K562 (cell line): ENCODE measurements around the gene JADE3.

Experiments
- CEBPG ChIP-seq, 3 experiments: fragments of 200-800 bp in 1 of 3; sonication (Bioruptor generic) in 1 of 3; sonication (generic) in 1 of 3; formaldehyde crosslinking in 1 of 3; IDR thresholded peaks in 2 of 3; conservative IDR thresholded peaks in 1 of 3; 2 replicates each; pipeline versions ENCODE4 v1.6.1 to v1.8.0; 2016 to 2022; ENCODE audit warnings: missing compliant biosample characterization in 2 of 3, missing genetic modification characterization in 2 of 3, mild to moderate bottlenecking in 1 of 3, missing genetic modification reagents in 1 of 3
- CTCF ChIP-seq, 3 experiments: IDR thresholded peaks in 2 of 3; conservative IDR thresholded peaks in 1 of 3; 2 replicates each; pipeline ENCODE4 v1.5.1; 2011 to 2012; ENCODE audit warnings: low read length in 3 of 3, mild to moderate bottlenecking in 3 of 3, control low read depth in 2 of 3, improper control_type of control experiment in 1 of 3, inconsistent platforms in 1 of 3, low read depth in 1 of 3, mixed read lengths in 1 of 3, moderate library complexity in 1 of 3; ENCODE audit not compliant: insufficient read depth in 2 of 3
- FOXJ2 ChIP-seq: fragments of 200-800 bp; sonication (Bioruptor generic); IDR thresholded peaks from 2 replicates; pipeline ENCODE4 v1.6.1; 2016; ENCODE audit warnings: missing genetic modification characterization, missing compliant biosample characterization
- HDAC1 ChIP-seq, 2 experiments: fragments of 450-650 bp; IDR thresholded peaks; 2 replicates each; pipeline ENCODE4 v1.6.1; 2016 to 2017; ENCODE audit warnings: inconsistent platforms in 1 of 2, mild to moderate bottlenecking in 1 of 2, moderate library complexity in 1 of 2
- MTA1 ChIP-seq: fragments of 450-650 bp; IDR thresholded peaks from 2 replicates; pipeline ENCODE4 v1.6.1; 2017; ENCODE audit warnings: borderline replicate concordance
- POLR2A ChIP-seq: fragments of 450-650 bp; conservative IDR thresholded peaks from 2 replicates; pipeline ENCODE4 v1.6.1; 2016
- RCOR1 ChIP-seq, 2 experiments: IDR thresholded peaks; 2 replicates each; pipeline ENCODE4 v1.6.1; 2012; ENCODE audit warnings: low read depth in 2 of 2, low read length in 2 of 2, borderline replicate concordance in 1 of 2, improper control_type of control experiment in 1 of 2
- SRSF7 ChIP-seq: fragments of 200-400 bp; formaldehyde crosslinking; optimal IDR thresholded peaks from 2 replicates; pipeline ENCODE3; 2017; ENCODE audit warnings: mild to moderate bottlenecking, low read depth, low read length
- TF ChIP-seq, protein P1 (sequence below): fragments of 250-450 bp; sonication (Bioruptor Pico); IDR thresholded peaks from 2 replicates; pipeline ENCODE4 v1.5.0; 2021; ENCODE audit warnings: mild to moderate bottlenecking, borderline replicate concordance

DNA sequence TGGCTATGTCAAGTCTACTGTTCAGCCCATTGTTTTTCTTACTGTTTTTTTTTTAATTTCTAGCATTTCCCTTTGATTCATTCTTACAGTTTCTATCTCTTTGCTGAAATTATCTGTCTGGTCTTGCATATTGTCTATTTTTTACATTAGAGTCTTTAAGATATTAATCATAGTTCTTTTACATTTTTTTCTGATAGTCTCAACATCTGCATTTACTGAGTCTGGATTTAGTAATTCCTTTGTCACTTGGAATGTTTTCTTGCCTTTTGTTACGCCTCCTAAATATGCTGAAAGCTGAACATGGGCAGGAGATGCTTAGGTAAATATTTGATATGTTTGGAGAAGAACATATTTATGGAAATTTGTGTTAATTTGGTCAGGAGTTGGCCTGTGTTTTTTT lies 10.4 kb downstream of the JADE3 start:
- TF ChIP-seq, protein P1, sequence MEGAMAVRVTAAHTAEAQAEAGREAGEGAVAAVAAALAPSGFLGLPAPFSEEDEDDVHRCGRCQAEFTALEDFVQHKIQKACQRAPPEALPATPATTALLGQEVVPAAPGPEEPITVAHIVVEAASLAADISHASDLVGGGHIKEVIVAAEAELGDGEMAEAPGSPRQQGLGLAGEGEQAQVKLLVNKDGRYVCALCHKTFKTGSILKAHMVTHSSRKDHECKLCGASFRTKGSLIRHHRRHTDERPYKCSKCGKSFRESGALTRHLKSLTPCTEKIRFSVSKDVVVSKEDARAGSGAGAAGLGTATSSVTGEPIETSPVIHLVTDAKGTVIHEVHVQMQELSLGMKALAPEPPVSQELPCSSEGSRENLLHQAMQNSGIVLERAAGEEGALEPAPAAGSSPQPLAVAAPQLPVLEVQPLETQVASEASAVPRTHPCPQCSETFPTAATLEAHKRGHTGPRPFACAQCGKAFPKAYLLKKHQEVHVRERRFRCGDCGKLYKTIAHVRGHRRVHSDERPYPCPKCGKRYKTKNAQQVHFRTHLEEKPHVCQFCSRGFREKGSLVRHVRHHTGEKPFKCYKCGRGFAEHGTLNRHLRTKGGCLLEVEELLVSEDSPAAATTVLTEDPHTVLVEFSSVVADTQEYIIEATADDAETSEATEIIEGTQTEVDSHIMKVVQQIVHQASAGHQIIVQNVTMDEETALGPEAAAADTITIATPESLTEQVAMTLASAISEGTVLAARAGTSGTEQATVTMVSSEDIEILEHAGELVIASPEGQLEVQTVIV = no peak
- TF ChIP-seq HDAC1 (IDR thresholded peaks at IDR 0.05) (no peak), RCOR1 (IDR thresholded peaks at IDR 0.05; ENCODE audit: borderline replicate concordance in 1 of 2, low read depth in 2 of 2, low read length in 2 of 2) (no peak), POLR2A (no peak), SRSF7 (no peak), CEBPG (CRISPR knock-in tag; IDR thresholded peaks at IDR 0.05) (no peak), CEBPG (tag; conservative IDR thresholded peaks at IDR 0.05 in 1 of 2, IDR thresholded peaks at IDR 0.05 in 1 of 2) (no peak), MTA1 (no peak), FOXJ2 (tag) (no peak), CTCF (IDR thresholded peaks at IDR 0.05 in 2 of 3, conservative IDR thresholded peaks at IDR 0.05 in 1 of 3; ENCODE audit: insufficient read depth in 2 of 3, low read depth in 1 of 3, low read length in 3 of 3) (no peak)
